GM19438 (cell line): ENCODE results near the gene AHDC1.

Source experiments
- ATAC-seq: cut with Tn5 transposase; IDR thresholded peaks from one replicate; pipeline ENCODE4 v1.9.1; 2021; ENCODE audit warnings: low read depth; ENCODE audit not compliant: unreplicated experiment

Gene AHDC1

DNA sequence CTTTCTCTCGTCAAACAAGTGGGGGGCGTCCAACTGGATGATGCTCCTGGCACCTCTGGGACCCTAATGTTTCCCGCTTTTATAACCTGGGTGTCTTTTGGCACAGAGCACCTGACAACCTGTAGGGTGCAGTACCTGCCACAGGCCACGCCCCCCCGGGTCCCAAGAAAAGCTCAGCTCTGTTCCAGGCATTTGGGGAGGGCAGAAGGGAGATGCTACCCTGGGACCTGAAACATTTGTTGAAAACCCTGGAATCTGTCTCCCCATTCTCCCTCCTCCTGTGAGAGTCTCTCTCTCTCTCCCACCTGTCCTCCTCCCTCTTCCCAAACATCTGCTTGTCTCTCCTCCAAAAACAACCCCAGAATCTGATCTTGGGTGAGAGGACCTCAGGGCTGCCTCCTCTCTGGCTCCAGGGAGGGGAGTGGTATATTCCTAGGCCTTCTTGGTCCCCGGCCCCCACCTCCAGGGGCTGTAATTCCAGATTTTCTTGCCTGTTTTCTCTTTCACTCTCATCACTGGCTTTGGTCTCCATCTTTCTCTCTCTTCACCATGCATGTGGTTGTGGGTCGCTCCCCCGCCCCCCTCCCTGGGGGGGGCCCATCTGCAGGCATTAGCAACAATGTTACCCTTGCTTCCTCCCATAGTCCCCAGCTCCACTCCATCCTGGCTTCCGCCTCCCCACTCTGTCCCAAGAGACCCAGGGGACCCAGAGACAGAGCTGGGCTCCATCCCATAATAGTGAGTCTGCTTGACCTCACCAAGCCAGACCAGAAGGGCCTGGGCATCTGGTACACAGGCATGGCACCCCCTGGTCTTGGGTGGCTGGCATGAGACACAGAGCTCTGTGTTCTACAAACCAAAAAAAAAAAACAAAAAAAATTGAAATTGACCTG, 4.1 kb downstream of the AHDC1 start:
- no peak for ATAC-seq

GRCh38 chr1:27598902-27599528, 4.9 kb downstream of the AHDC1 start:
- ATAC-seq: no peak

- no peak for ATAC-seq
Observed at GRCh38 chr1:27598295-27598687, 5.7 kb downstream of the AHDC1 start.

- ATAC-seq: no peak
Observed at GRCh38 chr1:27597516-27598294, 6.2 kb downstream of the AHDC1 start.

- ATAC-seq: no peak
Observed at GRCh38 chr1:27596986-27597385, 7.0 kb downstream of the AHDC1 start.

- no peak for ATAC-seq
Observed at GRCh38 chr1:27596261-27596660, 7.7 kb downstream of the AHDC1 start.

- no peak for ATAC-seq
Observed at GRCh38 chr1:27595597-27595996, 8.3 kb downstream of the AHDC1 start.

GRCh38 chr1:27594564-27595510, 9.1 kb downstream of the AHDC1 start:
- no peak for ATAC-seq

DNA sequence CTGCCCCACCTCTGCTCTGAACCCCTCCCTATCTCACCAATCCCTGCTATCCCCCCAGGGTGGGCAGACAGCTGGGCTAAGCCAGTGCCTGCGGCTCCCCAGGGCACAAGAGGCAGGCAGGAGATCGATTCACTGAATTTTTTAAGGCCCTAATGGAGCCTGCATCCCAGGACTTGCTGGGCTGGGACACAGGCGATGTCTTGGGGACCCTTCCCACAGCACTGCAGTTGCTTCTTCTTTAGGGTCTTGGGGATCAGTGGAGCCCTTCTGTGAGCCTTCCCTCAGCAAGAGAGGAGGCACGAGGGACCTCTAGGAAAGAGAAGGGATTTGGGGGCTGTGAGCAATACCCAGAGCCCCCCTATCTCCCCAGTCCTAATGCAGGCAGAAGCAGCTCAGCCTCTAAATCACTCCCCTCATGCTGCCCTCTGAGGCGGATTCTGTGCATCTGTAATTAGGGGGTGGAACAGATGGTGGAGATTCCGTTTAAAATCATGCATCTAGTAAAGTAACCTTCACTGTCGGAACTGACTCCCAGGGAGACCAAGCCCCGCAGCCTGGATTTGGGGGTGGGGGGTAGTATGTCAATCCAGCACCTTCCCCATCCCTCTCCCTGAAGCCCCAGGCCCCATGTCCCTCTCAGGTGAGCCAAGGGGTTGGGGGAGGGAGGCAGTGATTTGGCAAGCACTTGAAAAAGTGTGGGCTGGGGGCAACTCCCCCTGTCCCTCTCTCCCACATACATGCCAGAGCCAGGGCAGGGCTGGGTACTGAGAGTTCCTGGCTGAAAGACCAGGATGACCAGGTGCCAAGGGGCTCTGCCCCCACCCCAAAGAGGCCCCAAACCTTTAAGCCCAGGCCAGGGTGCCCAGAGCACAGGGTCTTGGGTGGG, 10.0 kb downstream of the AHDC1 start:
- ATAC-seq: no peak

DNA sequence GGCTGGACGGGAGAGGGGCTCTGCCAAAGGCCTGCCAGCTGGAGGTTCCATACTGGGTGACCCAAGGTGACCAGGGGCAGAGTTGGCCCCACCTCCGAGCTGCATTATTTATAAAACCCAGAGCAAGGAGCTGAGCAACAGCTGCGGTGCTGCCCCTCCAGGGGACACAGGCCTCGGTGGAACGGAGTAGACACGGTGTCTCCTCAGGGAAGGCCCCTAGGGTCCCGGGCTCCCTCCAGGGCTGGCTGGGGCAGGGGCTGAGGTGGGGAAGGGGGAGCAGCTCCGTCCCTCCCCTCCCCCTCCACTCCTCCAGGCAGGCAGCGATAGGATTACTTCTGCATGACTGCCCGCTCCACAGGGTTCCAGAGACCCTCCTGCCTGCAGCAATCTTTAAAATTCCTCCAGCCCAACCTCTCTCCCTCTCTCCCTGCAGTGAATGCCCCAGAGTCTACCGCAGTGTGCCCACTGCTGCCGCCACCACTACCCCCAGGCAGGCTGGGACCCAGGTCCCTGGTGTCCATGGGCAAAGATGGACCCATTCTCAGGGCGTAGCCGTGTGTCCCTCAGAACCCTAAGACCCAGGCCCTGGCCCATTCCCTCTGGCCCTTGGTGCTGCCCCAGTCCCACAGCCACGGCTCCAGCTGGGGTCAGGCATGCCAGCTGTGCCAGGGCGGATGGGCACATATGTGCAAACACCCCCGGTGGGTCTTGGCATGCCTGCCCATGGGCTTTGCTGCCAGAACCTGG, 10.8 kb downstream of the AHDC1 start:
- no peak for ATAC-seq

DNA sequence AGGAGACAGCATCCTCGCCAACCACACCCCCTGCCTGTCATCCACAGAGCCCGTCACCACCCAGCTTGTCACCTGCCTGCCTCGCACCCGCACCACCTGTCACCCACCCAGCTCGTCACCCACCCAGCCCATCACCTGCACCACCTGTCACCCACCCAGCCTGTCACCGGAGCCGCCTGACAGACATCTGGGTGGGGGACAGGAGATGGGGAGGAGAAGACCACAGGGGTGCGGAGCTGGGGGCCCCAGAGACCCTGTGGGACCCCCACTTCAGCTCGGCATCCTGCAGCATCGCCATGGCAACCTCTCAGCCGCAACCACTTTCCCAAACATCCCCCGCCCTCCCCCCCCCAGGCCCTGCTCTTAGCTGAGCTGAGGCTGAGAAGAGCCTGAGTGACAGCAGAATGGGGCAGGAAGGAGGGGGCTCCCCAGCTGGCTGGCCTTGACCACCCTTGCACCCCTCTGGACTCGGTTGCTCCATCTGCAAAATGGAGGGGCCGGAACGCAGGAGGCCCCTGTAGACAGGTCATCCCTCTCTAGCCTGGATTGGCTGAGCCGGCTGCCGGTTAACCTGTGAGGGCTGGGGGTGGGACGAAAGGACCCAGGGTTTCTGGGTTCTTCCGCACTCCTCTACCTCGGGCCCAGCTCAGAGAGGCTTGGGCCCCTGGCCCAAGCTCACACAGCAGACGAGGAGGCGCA, 11.6 kb downstream of the AHDC1 start:
- ATAC-seq: no peak

DNA sequence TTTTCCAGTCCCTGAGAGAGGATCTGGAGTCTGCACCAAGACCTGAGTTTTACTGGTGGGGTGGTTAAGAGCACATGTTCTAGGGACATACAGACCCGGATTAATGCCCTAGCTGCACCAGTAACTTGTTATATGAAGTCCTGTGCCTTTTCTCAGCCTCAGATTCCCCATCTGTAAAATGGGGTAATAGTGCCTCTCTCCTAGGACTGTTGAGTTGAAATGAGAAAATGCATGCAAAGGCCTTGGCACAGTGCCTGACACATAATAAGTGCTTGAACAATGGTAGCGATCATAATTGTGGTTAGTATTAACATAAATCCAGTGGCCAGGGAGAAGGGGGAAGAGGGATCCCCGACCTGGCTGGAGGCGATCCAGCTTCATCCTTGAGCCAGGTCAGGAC, 12.3 kb downstream of the AHDC1 start:
- ATAC-seq: no peak

- ATAC-seq: no peak
Observed at GRCh38 chr1:27590917-27591508, 12.9 kb downstream of the AHDC1 start.

DNA sequence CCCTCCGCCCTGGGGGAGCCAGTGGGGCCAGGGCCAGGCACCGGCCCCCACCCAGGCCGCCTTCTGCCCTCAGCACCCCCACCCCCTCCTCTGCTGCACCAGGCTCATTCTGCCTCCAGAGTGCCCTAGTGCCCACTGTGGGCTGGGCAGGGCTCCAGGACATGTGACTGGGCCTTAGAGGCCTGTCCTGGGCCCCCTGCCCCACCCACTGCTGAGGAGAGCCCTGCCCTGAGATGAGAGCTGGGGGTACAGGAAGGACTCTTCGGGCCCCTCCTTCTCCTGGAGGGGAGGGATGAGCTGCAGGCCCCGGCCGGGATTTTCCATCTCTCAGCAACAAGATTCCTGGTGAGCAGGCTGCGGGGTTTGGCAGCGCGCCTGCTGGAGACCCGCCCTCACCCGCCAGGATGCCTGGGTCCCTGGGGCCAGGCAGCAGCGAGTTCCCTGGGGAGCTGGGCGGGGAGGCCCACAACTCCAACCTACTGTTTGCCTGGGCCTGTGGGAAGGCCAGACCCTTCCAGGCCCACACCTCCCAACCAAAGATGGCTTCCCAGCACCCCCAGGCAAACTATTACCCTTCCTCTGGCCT, 14.0 kb downstream of the AHDC1 start:
- no peak for ATAC-seq

DNA sequence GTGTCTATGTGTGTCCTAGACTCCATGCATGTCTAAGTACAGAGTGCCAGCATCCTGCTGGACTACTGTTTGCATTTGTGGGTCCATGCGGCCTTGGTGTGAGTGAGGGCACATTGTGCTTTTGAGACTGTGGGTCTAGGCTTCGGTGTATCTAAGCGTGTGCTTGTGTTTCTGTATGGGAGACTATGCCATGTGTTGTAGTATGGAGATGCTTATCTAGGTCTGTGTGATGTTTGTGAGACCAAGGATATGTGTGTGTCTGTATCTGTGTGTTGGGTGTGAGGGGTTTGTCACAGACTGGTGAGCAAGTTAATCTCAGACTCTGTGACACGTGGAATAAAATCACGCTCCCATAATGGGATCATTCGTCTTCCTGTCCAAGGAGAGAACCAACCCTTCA, 14.5 kb downstream of the AHDC1 start:
- ATAC-seq: no peak

DNA sequence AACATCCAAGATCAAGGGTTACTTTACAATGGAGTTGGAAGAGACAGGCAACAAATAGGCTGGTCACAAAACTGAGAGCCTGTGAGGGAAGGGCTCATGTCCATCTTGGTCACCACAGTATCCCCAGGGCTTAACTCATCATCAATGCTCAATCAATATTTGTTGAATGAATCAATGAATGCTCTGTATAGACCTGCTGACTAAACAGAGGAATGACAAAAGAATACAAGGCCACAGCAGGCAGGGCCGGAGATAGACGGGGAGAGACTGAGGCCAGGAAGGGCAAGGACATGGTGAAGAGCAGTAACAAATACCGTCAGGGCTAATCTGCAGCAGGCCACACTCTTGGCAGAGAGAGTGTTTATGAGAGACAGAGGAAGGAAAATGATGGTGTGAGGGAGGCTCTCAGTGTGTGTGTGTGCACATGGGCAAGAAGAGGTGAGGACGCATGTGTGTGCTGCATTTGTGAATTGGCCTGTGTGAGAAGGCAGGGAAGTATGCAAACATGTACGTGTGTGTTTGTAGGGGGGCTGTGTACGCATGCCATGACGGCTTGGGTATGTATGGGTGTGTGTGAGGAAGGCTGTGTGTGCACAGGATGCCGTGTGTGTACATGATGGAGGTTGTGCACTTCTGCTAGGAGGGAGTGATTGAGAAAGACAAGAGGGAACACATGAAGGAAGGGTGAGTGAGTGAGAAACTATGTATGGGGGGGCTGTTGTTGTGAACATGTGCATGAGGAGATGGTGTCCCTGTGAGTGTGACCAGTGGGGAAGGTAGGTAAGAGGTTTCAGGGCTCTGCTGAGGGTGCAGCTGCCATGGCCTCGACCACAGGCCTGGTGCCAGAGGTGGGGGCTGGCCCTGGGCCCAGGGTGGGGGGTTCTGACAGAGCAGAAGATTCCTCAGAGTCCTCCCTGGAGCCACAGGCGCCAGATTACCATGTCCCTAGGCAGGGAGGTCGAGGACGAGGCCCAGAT, 15.4 kb downstream of the AHDC1 start:
- ATAC-seq: no peak
